NCI-H69 (cell line): ENCODE results near the gene PRR14L.
A peak's percentile ranks its signal among the peaks of the same experiment; 100 is the strongest.
"Not testable (repeated sequence)": the region's sequence is repeated elsewhere in the genome, so short reads cannot be mapped to it uniquely, and the experiment has no call there.

Experiments
- DNase-seq: peaks from one replicate; lab custom pipeline; 2025; lab: John Stamatoyannopoulos, UW

Gene PRR14L

GRCh38 chr22:31749636-31750364 lies at the start of gene PRR14L:
Gene PRR14L (minus strand): TSS chr22:31750132. CDS start chr22:31738860, 11,272 bp downstream.
- DNase-seq, result peak; percentile 99

GRCh38 chr22:31799358-31799757 lies 49.4 kb upstream of the PRR14L start:
- not testable (repeated sequence) for DNase-seq

DNA sequence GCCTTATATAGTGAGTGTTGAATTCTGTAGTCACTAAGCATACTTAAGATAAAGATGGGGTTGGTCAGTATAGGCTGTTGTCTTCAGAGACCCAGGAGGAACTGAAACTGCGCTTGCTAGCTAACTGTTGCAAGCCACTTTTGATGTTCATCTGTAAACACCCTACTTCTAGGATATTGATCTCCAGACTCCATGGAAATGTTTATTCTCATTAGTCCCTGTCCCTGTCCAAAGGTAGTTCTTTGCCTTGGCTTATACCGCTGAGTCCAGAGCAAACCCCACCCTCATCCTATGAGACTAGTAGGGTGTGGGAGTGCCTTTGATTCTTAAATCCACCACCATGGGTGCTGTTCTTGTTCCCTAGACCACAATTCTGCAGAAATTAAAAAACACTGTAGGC lies 40.3 kb upstream of the PRR14L start:
- DNase-seq, result no peak

GRCh38 chr22:31789803-31790202 lies 39.9 kb upstream of the PRR14L start:
- no peak for DNase-seq

- no peak for DNase-seq
Measured at GRCh38 chr22:31776231-31776630, 26.3 kb upstream of the PRR14L start.

- no peak for DNase-seq
Measured at GRCh38 chr22:31773416-31773815, 23.5 kb upstream of the PRR14L start.

DNA sequence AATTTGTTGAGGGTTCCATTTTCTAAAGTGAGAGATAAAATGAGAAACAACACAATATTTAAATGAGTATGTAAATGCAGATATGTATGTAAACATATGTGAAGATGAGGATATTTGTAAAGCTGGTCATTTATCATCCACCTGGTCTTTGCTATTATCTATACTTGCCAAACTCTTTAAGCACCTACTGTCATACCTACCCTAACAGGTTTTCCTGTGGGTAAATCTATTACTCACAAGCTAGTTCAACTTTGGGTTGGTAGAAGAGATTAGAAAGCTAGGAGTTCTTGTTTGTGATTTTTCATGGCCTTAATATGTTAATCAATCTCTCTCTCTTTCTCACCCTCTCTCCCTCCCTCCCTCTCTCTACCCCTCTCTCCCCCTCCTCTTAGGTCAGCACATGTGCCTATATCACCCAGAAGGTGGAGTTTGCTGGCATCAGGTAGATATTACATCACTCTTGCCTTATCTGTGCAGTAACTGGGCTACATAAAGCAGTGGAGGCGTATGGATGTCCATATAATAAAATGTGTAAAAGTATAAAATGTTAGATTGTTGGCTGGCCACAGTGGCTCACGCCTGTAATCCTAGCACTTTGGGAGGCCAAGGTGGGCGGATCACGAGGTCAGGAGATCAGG lies 18.6 kb upstream of the PRR14L start:
- DNase-seq, result no peak

DNA sequence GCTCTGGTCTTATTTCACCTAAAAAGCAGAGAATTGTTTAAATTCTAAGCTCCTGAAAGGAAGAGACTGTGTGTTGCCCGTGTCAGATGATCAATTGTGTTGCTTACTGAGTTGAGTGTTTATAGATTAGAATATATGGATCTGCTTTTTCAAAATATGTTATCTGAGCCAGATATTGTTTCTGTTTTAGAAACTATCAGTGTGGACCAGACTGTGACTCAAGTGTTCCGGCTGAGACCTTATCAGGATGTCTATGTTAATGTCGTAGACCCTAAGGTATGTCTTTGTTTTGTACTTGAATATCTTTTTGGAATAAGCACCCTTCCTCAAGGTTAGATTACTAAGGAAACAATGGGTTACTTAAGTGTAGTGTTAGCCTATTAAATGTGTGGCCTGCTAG lies 14.9 kb upstream of the PRR14L start:
- no peak for DNase-seq

DNA sequence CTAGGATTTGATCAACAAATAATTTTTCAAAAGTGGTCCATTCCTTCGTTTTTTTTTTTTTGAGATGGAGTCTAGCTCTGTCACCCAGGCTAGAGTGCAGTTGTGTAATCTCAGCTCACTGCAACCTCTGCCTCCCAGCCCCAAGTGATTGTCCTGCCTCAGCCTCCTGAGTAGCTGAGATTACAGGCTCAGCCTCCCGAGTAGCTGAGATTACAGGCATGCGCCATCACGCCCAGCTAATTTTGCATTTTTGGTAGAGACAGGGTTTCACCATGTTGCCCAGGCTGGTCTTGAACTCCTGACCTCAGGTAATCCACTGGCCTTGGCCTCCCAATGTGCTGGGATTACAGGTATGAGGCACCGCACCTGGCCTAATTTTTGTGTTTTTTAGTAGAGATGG lies 8.9 kb upstream of the PRR14L start:
- DNase-seq, result not testable (repeated sequence)

DNA sequence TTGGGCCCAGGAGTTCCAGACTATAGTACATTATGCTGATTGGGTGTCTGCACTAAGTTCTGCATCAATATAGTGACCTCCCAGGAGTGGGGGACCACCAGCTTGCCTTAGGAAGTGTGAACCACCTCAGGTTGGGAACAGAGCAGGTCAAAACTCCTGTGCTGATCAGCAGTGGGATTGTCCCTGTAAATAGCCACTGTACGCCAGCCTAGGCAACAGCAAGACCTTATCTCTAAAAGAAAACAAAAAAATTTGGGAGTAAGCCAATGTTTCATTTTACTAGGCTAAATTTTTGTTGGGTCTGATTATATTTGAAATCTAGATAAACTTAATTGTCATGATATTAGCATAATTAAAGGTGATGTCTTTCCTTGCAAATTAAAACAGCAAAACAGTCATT lies 7.3 kb upstream of the PRR14L start:
- DNase-seq, result no peak

DNA sequence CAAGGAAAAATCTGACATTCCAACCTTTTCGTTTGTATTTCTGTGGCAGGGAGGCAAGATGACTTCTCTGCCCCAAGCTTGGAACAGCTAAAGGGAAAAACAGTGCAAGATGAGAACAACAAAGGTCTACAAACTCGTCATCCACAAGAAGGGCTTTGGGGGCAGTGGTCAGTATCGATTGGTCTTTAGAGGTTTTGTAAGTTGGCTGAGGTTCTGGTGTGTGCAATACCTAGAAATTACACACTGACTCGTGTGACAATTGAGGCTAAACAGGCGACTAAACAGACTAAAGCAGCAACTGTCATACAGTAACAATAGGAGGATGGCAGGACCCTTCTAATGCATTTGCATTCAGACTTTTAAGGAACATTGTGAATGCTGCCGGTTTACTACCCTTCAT lies 4.9 kb upstream of the PRR14L start:
- peak; percentile 36 for DNase-seq

GRCh38 chr22:31753634-31754501 lies 3.9 kb upstream of the PRR14L start, which contains the start of gene DEPDC5:
Gene DEPDC5 (plus strand): TSS chr22:31754019. CDS start chr22:31754922, 903 bp downstream.
- DNase-seq, result peak; percentile 99

DNA sequence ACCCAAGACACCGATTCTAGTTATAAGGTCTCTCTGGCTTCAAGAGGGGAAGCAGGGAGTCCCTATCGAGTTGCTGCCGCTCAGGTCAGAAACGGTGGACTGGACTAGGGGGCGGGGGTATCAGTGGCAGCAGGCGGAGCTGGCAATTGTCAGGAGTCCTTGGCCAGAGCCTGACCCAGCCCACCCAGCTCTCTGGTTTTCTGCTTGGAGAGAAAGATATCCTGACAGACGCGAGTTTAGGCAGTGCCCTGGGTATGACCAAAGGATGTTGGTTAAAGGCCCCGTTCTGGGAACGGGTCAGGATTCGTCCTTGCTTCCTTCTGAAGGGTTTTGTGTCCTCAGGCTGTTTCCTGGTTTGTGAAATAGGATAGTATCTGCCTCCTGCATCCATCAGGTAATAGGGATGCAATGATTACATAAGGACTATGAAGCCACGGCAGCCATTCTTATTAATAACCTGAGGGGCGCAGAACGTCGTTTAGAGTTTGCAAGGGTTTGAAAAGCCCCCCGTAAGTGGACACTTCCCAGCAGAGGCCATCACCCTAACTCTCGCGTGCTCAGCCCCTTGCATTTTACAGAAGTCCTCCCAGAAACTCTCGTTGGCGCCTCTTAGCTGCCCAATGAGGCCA lies 3.2 kb upstream of the PRR14L start:
- peak; percentile 75 for DNase-seq

DNA sequence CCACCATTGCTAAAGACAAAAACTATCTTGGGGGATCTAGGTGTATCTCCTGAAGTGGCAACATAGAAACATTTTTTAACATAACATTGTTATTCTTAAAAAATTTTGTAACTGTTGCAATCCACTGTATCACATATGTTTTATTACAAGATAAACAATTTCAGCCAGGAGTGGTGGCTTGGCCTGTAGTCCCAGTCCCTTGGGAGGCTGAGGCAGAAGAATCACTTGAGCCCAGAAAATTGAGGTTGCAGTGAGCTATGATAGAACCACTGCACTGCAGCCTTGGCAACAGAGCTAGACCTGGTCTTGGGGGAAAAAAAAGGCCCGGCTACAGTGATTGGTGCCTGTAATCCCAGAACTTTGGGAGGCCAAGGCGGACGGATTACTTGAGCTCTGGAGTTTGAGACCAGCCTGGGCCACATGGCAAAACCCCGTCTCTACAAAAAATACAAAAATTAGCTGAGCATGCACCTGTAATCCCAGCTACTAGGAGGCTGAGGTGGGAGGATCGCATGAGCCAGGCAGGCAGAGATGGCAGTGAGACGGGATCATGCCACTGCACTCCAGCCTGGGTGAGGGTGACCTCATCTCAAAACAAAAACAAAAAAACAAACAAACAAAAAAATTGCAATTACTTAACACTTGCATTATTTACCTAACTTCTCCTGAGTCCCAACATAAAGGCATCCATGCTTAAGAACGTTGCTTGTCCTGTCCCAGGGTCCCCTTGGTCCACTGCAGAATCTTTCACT lies 2.3 kb upstream of the PRR14L start:
- DNase-seq, result no peak

- no peak for DNase-seq
Measured at GRCh38 chr22:31750365-31751284, 693 bp upstream of the PRR14L start.

DNA sequence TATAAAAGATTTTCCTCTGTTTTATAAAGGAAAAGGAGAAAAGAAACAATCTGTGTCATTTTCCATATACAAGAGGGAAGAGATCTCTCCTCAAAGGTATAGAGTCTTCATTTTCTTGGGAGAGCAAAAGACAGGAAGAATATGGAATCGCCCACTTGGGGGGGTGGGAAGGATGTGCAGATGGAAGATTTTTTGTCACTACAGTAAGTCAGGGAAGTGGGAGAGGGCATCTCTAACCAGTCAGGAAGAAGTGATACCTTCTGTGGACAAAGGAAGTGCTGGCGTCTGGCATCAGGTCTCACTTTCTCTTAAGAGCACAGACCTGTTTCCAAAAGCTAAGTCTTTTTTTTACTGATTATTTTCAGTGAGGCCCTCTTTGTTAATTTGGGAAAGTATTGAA lies 1.4 kb downstream of the PRR14L start:
- DNase-seq, result peak; percentile 45

DNA sequence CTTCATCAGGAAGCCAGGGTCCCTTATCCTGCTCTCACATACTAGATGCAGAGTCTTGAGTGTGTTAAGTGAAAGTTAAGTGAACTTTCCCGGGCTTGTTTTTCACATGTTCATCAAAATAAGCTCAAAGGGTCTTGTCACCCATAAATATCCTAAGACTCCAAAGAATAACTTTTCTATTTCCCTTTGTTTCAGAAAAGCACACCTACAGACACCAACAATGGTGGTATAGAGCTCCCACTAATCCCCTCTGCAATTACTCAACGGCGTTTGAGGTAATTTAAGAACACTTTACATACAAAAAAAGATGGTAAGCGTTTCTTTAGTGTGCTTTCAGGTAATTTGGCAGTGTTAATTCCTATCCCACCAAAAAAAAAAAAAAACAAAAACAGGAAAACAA lies 2.5 kb downstream of the PRR14L start:
- DNase-seq, result no peak

- DNase-seq, result no peak
Measured at GRCh38 chr22:31743871-31744270, 6.1 kb downstream of the PRR14L start.

DNA sequence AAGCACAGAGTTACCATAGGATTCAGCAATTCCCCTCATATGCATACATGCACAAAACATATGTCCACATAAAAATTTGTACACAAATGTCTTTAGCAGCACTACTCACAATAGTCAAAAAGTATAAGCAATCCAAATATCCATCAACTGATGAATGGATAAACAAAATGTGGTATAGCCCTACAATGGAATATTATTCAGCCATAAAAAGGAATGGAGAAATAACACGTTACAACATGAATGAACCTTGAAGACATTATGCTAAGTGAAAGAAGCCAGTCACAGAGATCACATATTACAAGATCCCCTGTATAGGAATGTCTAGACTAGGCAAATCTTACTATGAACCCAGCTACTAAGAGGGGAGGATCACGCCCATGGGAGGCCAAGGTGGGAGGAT lies 7.2 kb downstream of the PRR14L start:
- DNase-seq, result no peak

DNA sequence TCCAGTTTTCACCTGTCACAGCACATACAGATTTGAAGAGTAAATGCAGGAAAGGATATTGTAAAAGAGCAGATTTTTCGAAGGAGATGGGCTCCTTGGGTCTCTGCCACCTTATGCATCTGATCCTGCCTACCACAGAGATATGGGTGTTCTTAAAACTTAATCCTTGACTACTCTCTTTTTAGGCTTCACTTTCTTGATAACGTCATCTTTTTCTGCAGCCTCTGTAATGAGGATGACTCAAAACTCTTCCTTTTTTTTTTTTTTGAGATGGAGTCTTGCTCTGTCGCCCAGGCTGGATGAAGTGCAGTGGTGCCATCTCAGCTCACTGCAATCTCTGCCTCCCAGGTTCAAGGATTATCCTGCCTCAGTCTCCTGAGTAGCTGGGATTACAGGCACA lies 7.8 kb downstream of the PRR14L start:
- DNase-seq, result no peak
